ENCODE data around the gene RNU6-7.

DNA sequence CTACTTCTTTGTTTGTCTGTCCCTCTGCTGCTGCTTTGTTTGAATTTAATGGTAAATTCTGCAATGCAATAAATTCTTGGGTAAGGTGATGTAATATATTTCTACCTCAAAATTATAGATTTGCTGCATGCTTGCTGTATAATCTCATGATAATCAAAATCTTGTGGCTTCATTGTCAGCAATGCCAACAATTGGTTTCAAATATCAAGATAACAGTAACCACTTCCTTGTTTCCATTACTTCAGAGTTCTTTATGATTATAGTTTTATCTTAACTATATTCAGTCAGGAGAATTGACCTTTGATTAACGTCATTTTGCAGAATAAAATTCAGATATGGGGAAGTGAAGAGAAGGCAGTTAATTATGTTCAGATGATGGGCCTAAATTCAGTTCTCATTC is 31.4 kb downstream of the RNU6-7 start:
- TF ChIP-seq CTCF (IDR thresholded peaks at IDR 0.05) (no peak), POLR2A (IDR thresholded peaks at IDR 0.05) (no peak)
